NT2/D1 (cell line): Measurements from ENCODE around the gene DNAJB8.

Experiments used
- DNase-seq: peaks from one replicate; pipeline ENCODE4 v3.0.0-alpha.2; 2011; ENCODE audit warnings: low read depth, low spot score
- H3K27me3 ChIP-seq: 2 replicates; pipeline ENCODE4 v1.6.0; 2011; ENCODE audit warnings: mild to moderate bottlenecking; ENCODE audit not compliant: insufficient read length, insufficient read depth
- H3K36me3 ChIP-seq: 2 replicates; pipeline ENCODE4 v1.6.1; 2011; ENCODE audit warnings: mild to moderate bottlenecking, low read length, mixed read lengths; ENCODE audit not compliant: insufficient read depth, insufficient read length
- H3K4me1 ChIP-seq: 2 replicates; pipeline ENCODE4 v1.5.1; 2011; ENCODE audit not compliant: insufficient read depth, insufficient read length
- H3K4me3 ChIP-seq: 2 replicates; pipeline ENCODE4 v1.5.1; 2011; ENCODE audit warnings: low read depth; ENCODE audit not compliant: insufficient read length
- H3K9ac ChIP-seq: 2 replicates; pipeline ENCODE4 v1.6.0; 2011; ENCODE audit warnings: low read depth; ENCODE audit not compliant: insufficient read length
- H3K9me3 ChIP-seq: 2 replicates; pipeline ENCODE4 v1.5.1; 2011; ENCODE audit warnings: mild to moderate bottlenecking, low read length; ENCODE audit not compliant: insufficient read depth
- SUZ12 ChIP-seq: IDR thresholded peaks from 2 replicates; pipeline ENCODE4 v1.6.1; 2011; ENCODE audit not compliant: insufficient read length, insufficient read depth; ENCODE audit errors: extremely low read depth
- YY1 ChIP-seq: IDR thresholded peaks from 2 replicates; pipeline ENCODE4 v1.6.1; 2011; ENCODE audit not compliant: insufficient read length, insufficient read depth
- ZNF274 ChIP-seq: IDR thresholded peaks from 2 replicates; pipeline ENCODE4 v1.6.1; 2011; ENCODE audit warnings: mild to moderate bottlenecking, low read depth, low read length

Gene DNAJB8

DNA sequence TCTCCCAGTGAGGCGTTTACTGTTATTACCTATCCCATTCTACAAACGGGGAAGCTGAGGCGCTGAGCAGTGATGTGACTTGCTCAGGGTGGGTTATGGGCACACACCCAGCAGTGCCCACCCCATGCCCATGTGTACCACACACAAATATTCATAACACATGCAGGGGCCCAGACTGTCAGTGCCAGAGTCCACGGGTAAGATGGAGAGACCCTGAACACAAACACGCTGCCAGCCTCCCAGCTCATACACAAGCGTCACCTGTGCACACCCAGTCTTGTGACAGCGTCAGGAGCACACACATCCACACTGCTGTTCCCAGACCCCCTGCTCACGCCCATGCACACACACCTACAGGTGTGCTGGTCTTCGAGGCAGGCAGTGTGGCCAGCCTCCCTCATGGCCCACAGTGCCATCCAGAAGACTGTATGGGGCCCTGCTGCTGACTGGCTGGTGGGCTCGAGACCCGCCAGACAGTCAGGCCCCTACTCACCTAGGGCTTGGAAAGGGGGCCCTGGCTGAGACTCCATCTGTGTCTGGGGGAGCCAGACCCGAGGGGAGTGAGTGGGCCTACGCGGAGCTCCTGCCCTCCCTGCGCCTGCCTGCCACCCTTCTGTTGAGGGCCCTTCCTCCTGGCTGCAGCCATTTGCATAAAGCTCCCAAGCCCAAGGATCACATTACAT, 39.4 kb downstream of the DNAJB8 start:
- no peaks in the 10 kb centered on the region for H3K9me3 ChIP-seq
- peaks cover 31% of the 10 kb centered on the region for H3K4me1 ChIP-seq
- DNase-seq: no peak
- peaks cover 77% of the 10 kb centered on the region for H3K27me3 ChIP-seq
- TF ChIP-seq ZNF274 (no peak), SUZ12 (no peak), YY1 (no peak)
- H3K9ac ChIP-seq: no peak overlapping the region
- no peaks in the 10 kb centered on the region for H3K36me3 ChIP-seq
- no peak overlapping the region for H3K4me3 ChIP-seq

DNA sequence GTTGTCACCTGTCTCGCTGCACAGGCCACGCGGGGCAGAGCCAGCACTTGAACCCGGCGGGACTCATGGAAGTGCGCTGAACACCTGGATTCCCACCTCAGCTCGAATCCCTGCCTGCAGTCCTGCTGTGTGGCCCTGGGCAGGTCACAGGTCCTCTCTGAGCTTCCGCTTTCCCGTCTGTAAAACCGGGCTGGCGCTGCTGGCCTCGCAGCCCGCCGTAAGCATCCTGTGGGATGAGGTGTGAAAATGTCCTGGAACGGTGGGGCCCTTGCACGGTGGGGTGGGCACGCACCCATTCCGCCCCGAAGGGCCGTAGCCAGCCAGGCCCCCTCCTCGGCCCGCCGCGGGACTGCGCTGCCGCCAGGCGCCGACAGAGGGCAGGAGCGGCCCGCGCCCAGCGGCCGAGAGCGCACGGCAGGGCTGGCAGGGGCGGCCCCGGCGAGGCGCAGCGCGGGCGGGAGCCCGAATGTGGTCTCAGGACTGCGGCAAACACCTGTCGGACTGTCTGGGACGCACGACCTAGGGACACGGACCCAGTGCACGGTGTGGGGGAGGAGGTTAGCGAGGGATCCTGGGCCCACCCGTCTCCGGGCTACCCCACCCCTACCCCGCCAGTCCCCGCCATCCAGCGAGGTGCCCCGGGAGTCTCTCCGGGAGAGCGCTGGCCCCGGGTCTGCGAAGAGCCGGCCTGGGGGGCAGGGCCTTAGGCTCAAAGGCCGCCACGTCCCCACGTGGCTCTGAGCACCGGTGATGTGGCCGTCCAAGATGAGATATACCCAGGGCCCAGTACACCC, 40.4 kb downstream of the DNAJB8 start:
- Histone ChIP-seq H3K27me3 (peaks cover 67% of the 10 kb centered on the region), H3K4me1 (peaks cover 26% of the 10 kb centered on the region), H3K9me3 (no peaks in the 10 kb centered on the region), H3K36me3 (no peaks in the 10 kb centered on the region), H3K9ac (no peak overlapping the region), H3K4me3 (peak overlapping the region; percentile 20)
- TF ChIP-seq ZNF274 (no peak), SUZ12 (no peak), YY1 (no peak)
- DNase-seq: no peak

DNA sequence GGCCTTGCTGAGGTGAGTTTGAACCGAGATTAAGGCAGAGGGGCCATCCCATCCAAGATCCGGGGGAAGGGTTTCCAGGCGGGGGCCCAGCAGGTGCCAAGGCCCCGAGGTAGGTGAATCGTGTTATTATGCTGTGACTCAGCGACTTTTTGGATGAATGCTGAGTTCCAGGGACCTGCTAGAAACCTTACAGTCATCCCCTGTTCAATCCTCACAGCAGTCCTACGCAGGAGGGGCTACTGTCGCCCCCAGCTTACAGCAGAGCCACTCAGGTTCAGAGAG, 40.9 kb downstream of the DNAJB8 start:
- Histone ChIP-seq H3K4me1 (peaks cover 25% of the 10 kb centered on the region), H3K9me3 (no peaks in the 10 kb centered on the region), H3K9ac (no peak overlapping the region), H3K27me3 (peaks cover 62% of the 10 kb centered on the region), H3K4me3 (no peak overlapping the region), H3K36me3 (no peaks in the 10 kb centered on the region)
- TF ChIP-seq ZNF274 (no peak), YY1 (no peak), SUZ12 (no peak)
- DNase-seq: no peak

DNA sequence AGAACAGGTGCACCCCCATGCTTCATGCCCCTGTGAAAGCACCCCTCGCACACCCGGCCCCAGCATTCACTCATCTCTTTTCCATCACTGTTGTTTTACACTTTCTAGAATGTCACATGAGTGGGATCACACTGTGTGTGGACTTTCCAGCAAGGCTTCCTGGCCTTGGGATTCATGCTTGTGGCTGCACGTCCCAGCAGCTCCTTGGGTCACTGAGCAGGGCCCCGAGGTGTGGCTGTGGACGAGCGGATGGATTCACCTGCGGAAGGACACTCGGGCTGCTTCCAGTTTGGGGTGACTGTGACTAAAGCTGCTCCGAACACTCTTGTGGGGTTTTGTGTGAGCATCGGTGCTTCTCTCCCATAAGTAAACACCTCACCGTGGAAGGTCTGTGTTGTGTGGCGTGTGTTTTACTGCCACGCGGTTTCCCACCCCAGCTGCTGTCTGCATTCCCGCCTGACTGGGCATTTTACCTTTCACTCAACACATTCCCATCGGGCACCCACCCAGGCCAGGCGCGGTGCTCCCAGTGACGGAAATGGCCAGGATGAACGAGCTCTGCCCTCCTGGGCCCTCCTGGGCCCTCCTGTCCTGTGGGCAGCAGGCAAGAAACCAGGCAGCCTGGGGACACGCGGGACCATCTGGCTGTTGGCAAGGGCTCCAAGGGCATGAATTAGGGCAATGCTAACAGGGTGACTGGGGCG, 41.4 kb downstream of the DNAJB8 start:
- H3K27me3 ChIP-seq: peaks cover 57% of the 10 kb centered on the region
- H3K36me3 ChIP-seq: no peaks in the 10 kb centered on the region
- H3K4me3 ChIP-seq: no peak overlapping the region
- no peaks in the 10 kb centered on the region for H3K9me3 ChIP-seq
- no peak overlapping the region for H3K9ac ChIP-seq
- TF ChIP-seq ZNF274 (no peak), SUZ12 (no peak), YY1 (no peak)
- no peak for DNase-seq
- peaks cover 20% of the 10 kb centered on the region for H3K4me1 ChIP-seq

DNA sequence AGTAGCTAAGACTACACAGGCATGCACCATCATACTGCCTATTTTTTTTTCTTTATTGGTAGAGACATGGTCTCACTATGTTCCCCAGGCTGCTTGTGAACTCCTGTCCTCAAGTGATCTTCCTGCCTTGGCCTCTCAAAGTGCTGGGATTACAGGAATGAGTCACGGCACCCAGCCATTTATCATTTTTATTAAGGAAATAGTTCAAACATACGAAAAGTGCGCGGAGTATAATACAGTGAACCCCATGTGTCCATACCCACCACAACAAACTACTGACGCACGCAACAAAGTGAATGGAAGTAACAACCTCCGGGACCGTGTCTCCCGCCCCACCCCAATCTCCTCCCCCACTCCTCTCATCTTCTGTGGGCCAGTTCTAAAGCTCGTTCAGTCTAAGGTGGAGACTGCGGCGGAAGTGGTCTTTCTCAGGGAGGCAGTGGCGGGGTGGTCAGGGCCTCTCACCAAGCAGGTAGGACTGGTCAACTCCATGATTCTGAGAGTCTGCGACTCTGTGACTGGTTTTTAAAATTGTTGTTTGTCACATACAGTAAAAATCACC, 42.1 kb downstream of the DNAJB8 start:
- Histone ChIP-seq H3K9me3 (no peaks in the 10 kb centered on the region), H3K9ac (no peak overlapping the region), H3K27me3 (peaks cover 50% of the 10 kb centered on the region), H3K4me3 (no peak overlapping the region), H3K36me3 (no peaks in the 10 kb centered on the region), H3K4me1 (peaks cover 15% of the 10 kb centered on the region)
- no peak for TF ChIP-seq YY1
- no peak for TF ChIP-seq SUZ12
- no peak for TF ChIP-seq ZNF274
- no peak for DNase-seq

DNA sequence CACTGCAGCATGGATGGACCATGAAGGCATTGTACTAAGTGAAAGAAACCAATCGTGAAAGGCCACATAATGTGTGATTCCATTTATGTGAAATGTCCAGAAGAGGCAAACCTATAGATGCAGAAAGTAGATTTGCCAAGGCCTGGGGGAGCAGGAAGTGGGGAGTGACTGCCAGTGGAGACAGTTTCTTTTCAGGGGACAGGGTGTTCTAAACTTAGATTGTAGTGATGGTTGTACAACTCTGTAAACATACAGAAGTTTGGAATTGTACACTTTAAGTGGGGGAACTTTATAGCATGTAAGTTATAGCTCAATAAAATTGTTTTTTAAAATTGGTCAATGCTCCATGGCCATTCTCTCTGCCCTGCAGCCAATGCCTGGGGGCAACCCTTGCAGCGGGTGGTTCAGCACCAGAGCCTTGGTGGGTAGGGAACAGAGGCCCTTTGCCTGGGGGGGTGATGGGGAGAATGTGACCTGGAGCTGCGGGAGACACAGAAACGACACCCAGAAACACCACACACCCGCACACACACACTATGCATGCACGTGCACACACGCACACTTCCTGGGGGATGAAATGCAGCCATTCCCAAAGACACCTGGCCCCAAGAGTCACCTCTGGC, 43.1 kb downstream of the DNAJB8 start:
- H3K4me3 ChIP-seq: no peak overlapping the region
- no peak overlapping the region for H3K9ac ChIP-seq
- peaks cover 40% of the 10 kb centered on the region for H3K27me3 ChIP-seq
- H3K36me3 ChIP-seq: no peaks in the 10 kb centered on the region
- TF ChIP-seq ZNF274 (no peak), YY1 (no peak), SUZ12 (no peak)
- H3K9me3 ChIP-seq: no peaks in the 10 kb centered on the region
- peaks cover 12% of the 10 kb centered on the region for H3K4me1 ChIP-seq
- no peak for DNase-seq
